NT2/D1 (cell line): ENCODE results near the gene PCNT.

Experiments
- SUZ12 ChIP-seq: IDR thresholded peaks from 2 replicates; pipeline ENCODE4 v1.6.1; 2011; ENCODE audit not compliant: insufficient read length, insufficient read depth; ENCODE audit errors: extremely low read depth
- YY1 ChIP-seq: IDR thresholded peaks from 2 replicates; pipeline ENCODE4 v1.6.1; 2011; ENCODE audit not compliant: insufficient read length, insufficient read depth
- ZNF274 ChIP-seq: IDR thresholded peaks from 2 replicates; pipeline ENCODE4 v1.6.1; 2011; ENCODE audit warnings: mild to moderate bottlenecking, low read depth, low read length

DNA sequence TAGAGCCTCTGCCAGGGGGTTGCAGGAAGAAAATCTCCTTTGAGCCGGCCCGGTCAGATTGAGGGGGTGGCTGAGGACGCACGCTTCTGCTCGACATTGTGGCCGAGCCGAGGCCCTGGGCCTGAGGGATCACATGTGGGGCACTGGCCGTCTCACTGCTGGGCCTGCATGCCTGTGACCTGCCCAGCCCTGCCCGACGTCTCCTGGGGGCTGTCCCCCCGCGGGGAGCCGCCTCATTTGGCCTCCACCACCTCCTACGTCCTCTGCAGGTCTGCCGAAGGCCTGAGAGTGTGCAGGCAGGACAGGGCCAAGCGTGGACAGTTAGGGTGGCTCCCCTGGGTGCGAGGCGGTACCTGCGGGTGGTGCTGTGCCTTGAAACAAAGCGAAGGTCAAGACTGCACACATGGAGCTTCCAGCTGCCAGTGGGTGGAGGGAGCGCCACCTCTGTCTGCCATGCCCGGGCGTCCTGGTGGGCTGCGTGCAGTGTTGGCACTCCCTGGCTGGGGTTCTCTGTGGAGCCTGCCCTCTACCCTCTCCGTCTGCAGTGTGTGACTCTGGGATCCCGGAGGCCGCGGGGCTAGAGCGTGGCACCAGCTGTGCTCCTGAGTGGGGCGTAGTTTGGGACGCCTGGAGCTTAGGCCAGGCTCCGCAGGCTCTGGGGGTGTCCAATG, 51.7 kb downstream of the PCNT start:
- TF ChIP-seq ZNF274 = no peak
- no peak for TF ChIP-seq SUZ12
- no peak for TF ChIP-seq YY1
